SK-N-SH (cell line): ENCODE measurements around the gene MAN1A2. TPM values are rescaled to one million over a fixed set of nuclear protein-coding genes. Genes with fewer than 3 reads are reported as not detected.

Experiments
- CTCF ChIA-PET: fragments of 300-600, 350-600 bp; formaldehyde crosslinking; extraction: SDS; loops from one replicate; lab custom pipeline; 2021; lab: Yijun Ruan, JAX
- POLR2A ChIA-PET: fragments of 350-600 bp; sonication (Branson Sonifier 250); formaldehyde crosslinking; extraction: SDS; loops from one replicate; lab custom pipeline; 2020; ENCODE audit warnings: antibody characterized with exemption, inconsistent platforms; lab: Yijun Ruan, JAX
- DNase-seq: peaks from one replicate; pipeline ENCODE4 v3.0.0; 2012
- H2AFZ ChIP-seq: fragments of 200-600 bp; sonication (generic); 2 replicates; pipeline ENCODE4 v1.8.1; 2016; ENCODE audit warnings: antibody characterized with exemption, mild to moderate bottlenecking, low read depth
- H3F3A ChIP-seq: fragments of 200-600 bp; sonication (generic); replicated peaks from 2 replicates; pipeline ENCODE3; 2016; ENCODE audit warnings: antibody characterized with exemption, mild to moderate bottlenecking; ENCODE audit not compliant: insufficient read depth
- H3K27ac ChIP-seq, 2 experiments: fragments of 200-500 bp in 1 of 2; fragments of 200-600 bp in 1 of 2; sonication (Bioruptor generic) in 1 of 2; sonication (generic), shearing (Covaris generic) in 1 of 2; 2 replicates each; pipeline versions ENCODE4 v1.5.1 to v1.6.1; 2014 to 2016; ENCODE audit warnings: low read depth in 2 of 2, inconsistent platforms in 1 of 2, low read length in 1 of 2, mild to moderate bottlenecking in 1 of 2, mixed read lengths in 1 of 2
- H3K27me3 ChIP-seq: fragments of 200-600 bp; sonication (generic), shearing (Covaris generic); 2 replicates; pipeline ENCODE4 v1.6.1; 2016; ENCODE audit warnings: mixed run types; ENCODE audit not compliant: insufficient read depth
- H3K36me3 ChIP-seq, 2 experiments: fragments of 200-500 bp in 1 of 2; fragments of 200-600 bp in 1 of 2; sonication (Bioruptor generic) in 1 of 2; sonication (generic) in 1 of 2; replicated peaks in 1 of 2; 2 replicates each; pipeline versions ENCODE3 to v1.5.1; 2014 to 2016; ENCODE audit warnings: low read length in 1 of 2, mild to moderate bottlenecking in 1 of 2; ENCODE audit not compliant: insufficient read depth in 2 of 2, control insufficient read depth in 1 of 2
- H3K4me1 ChIP-seq, 2 experiments: fragments of 200-500 bp in 1 of 2; fragments of 200-600 bp in 1 of 2; sonication (Bioruptor generic) in 1 of 2; sonication (generic), shearing (Covaris generic) in 1 of 2; 2 replicates each; pipeline versions ENCODE4 v1.5.1 to v1.6.1; 2014 to 2016; ENCODE audit warnings: low read depth in 1 of 2, low read length in 1 of 2, mixed run types in 1 of 2; ENCODE audit not compliant: insufficient read depth in 2 of 2, control insufficient read depth in 1 of 2
- H3K4me2 ChIP-seq: fragments of 200-600 bp; sonication (generic), shearing (Covaris generic); 2 replicates; pipeline ENCODE4 v1.6.1; 2017; ENCODE audit warnings: mixed run types
- H3K4me3 ChIP-seq, 2 experiments: fragments of 200-500 bp in 1 of 2; fragments of 200-600 bp in 1 of 2; sonication (Bioruptor generic) in 1 of 2; sonication (generic), shearing (Covaris generic) in 1 of 2; 2 replicates each; pipeline versions ENCODE4 v1.5.1 to v1.8.1; 2014 to 2016; ENCODE audit warnings: low read depth in 2 of 2, inconsistent platforms in 1 of 2, low read length in 1 of 2, mild to moderate bottlenecking in 1 of 2, mixed read lengths in 1 of 2, moderate library complexity in 1 of 2
- H3K79me2 ChIP-seq: fragments of 200-600 bp; sonication (generic); 2 replicates; pipeline ENCODE4 v1.8.1; 2017; ENCODE audit warnings: mild to moderate bottlenecking; ENCODE audit not compliant: insufficient read depth
- H3K9ac ChIP-seq: fragments of 200-600 bp; sonication (generic); 2 replicates; pipeline ENCODE4 v1.6.1; 2017; ENCODE audit warnings: mixed run types
- H3K9me2 ChIP-seq: fragments of 200-600 bp; sonication (generic); 2 replicates; pipeline ENCODE4 v1.6.1; 2017; ENCODE audit warnings: mixed run types
- H3K9me3 ChIP-seq: fragments of 200-600 bp; sonication (generic); 2 replicates; pipeline ENCODE4 v1.6.1; 2017; ENCODE audit warnings: mixed run types, mild to moderate bottlenecking, moderate library complexity
- H4K20me1 ChIP-seq: fragments of 200-600 bp; sonication (generic); 2 replicates; pipeline ENCODE4 v1.6.1; 2017; ENCODE audit warnings: mild to moderate bottlenecking, mixed run types; ENCODE audit not compliant: insufficient read depth
- FOSL2 ChIP-seq: IDR thresholded peaks from 2 replicates; pipeline ENCODE4 v1.4.0; 2012; ENCODE audit warnings: low read depth, mild to moderate bottlenecking, moderate library complexity, borderline replicate concordance
- GABPA ChIP-seq: IDR thresholded peaks from 2 replicates; pipeline ENCODE4 v1.4.0; 2012; ENCODE audit warnings: low read depth, mild to moderate bottlenecking
- NFIC ChIP-seq: IDR thresholded peaks from 2 replicates; pipeline ENCODE4 v1.4.0; 2012; ENCODE audit warnings: borderline replicate concordance
- POLR2AphosphoS5 ChIP-seq: IDR thresholded peaks from 2 replicates; pipeline ENCODE4 v1.6.1; 2012; ENCODE audit warnings: low read depth, low read length
- RAD21 ChIP-seq: IDR thresholded peaks from 2 replicates; pipeline ENCODE4 v1.6.1; 2012; ENCODE audit warnings: mild to moderate bottlenecking, low read length
- RFX5 ChIP-seq: IDR thresholded peaks from 2 replicates; pipeline ENCODE4 v1.6.1; 2012; ENCODE audit warnings: mild to moderate bottlenecking, improper control_type of control experiment, low read length
- RXRA ChIP-seq: IDR thresholded peaks from 2 replicates; pipeline ENCODE4 v1.4.0; 2012; ENCODE audit warnings: low read depth, mild to moderate bottlenecking, borderline replicate concordance
- SMC3 ChIP-seq: IDR thresholded peaks from 2 replicates; pipeline ENCODE4 v1.6.1; 2012; ENCODE audit warnings: low read depth, low read length, improper control_type of control experiment
- TEAD4 ChIP-seq: IDR thresholded peaks from 2 replicates; pipeline ENCODE4 v1.4.0; 2012; ENCODE audit warnings: mild to moderate bottlenecking, borderline replicate concordance; ENCODE audit not compliant: insufficient read depth
- WGBS: methylation state at CpG from one replicate; pipeline ENCODE4 v1.1.6; 2017; ENCODE audit warnings: low lambda C conversion rate; 5-methylcytosine and 5-hydroxymethylcytosine counted together
- polyA plus RNA-seq, 3 experiments: library from polyadenylated mRNA; depleted of rRNA; stranded (reverse); fragments of >200 nt; gene quantifications; 2 replicates each; pipeline ENCODE4 v1.2.3, GENCODE V29; 2012
- TF ChIP-seq, protein P1 (sequence below): fragments of 150-350 bp; IDR thresholded peaks from 2 replicates; pipeline ENCODE4 v1.6.1; 2016; ENCODE audit warnings: mild to moderate bottlenecking, low read depth, low read length
- TF ChIP-seq, protein P2 (sequence below): IDR thresholded peaks from 2 replicates; pipeline ENCODE4 v1.4.0; 2012; ENCODE audit warnings: low read depth
- TF ChIP-seq, protein P3 (sequence below): IDR thresholded peaks from 2 replicates; pipeline ENCODE4 v1.4.0; 2012; ENCODE audit warnings: low read depth, borderline replicate concordance
- TF ChIP-seq, protein P4 (sequence below): fragments of 200-600 bp; sonication (generic); IDR thresholded peaks from 2 replicates; pipeline ENCODE4 v1.6.1; 2017; ENCODE audit warnings: antibody characterized with exemption, mild to moderate bottlenecking, moderate library complexity
- TF ChIP-seq, protein P5 (sequence below): IDR thresholded peaks from 2 replicates; pipeline ENCODE4 v1.4.0; 2012; ENCODE audit warnings: low read depth, borderline replicate concordance

Gene MAN1A2
- polyA plus RNA-seq, 1 of the 3 experiments (the other 2 are of a cell fraction): 6.0 TPM

DNA sequence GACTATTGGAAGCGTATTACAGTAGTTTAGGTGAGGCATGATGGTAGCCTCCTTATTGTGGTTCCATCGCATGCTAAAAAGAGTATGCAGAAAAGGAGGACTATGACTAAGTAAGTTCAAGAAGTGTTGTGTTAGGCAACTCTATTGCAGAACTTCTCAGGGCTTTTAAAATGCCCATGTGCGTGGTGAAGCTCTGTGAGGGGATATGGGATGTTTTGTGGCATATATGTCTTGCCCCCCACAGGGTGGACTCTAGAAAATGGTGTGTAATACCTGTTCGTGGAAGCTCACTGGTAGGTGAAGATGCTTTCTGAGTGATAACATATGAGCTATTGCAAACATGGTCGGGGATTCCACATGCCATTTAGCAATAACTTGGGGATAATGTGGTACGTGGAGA lies 31.7 kb downstream of the MAN1A2 start:
- no peaks in the 10 kb centered on the region for H3K9me2 ChIP-seq
- no peaks in the 10 kb centered on the region for H3K27me3 ChIP-seq
- no peaks in the 10 kb centered on the region for H3F3A ChIP-seq
- H3K9me3 ChIP-seq: no peaks in the 10 kb centered on the region; the same call in 1 of the 2 replicates
- no peaks in the 10 kb centered on the region for H4K20me1 ChIP-seq
- no peak overlapping the region for H3K4me2 ChIP-seq
- TF ChIP-seq FOSL2 (no peak), GABPA (no peak), RFX5 (no peak), RAD21 (no peak), RXRA (no peak), TEAD4 (no peak), NFIC (no peak), POLR2AphosphoS5 (no peak), SMC3 (no peak)
- TF ChIP-seq, protein P1, sequence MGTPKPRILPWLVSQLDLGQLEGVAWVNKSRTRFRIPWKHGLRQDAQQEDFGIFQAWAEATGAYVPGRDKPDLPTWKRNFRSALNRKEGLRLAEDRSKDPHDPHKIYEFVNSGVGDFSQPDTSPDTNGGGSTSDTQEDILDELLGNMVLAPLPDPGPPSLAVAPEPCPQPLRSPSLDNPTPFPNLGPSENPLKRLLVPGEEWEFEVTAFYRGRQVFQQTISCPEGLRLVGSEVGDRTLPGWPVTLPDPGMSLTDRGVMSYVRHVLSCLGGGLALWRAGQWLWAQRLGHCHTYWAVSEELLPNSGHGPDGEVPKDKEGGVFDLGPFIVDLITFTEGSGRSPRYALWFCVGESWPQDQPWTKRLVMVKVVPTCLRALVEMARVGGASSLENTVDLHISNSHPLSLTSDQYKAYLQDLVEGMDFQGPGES: no peak
- TF ChIP-seq, protein P2, sequence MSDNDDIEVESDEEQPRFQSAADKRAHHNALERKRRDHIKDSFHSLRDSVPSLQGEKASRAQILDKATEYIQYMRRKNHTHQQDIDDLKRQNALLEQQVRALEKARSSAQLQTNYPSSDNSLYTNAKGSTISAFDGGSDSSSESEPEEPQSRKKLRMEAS: no peak
- TF ChIP-seq, protein P3, sequence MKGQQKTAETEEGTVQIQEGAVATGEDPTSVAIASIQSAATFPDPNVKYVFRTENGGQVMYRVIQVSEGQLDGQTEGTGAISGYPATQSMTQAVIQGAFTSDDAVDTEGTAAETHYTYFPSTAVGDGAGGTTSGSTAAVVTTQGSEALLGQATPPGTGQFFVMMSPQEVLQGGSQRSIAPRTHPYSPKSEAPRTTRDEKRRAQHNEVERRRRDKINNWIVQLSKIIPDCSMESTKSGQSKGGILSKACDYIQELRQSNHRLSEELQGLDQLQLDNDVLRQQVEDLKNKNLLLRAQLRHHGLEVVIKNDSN: no peak
- TF ChIP-seq, protein P4, sequence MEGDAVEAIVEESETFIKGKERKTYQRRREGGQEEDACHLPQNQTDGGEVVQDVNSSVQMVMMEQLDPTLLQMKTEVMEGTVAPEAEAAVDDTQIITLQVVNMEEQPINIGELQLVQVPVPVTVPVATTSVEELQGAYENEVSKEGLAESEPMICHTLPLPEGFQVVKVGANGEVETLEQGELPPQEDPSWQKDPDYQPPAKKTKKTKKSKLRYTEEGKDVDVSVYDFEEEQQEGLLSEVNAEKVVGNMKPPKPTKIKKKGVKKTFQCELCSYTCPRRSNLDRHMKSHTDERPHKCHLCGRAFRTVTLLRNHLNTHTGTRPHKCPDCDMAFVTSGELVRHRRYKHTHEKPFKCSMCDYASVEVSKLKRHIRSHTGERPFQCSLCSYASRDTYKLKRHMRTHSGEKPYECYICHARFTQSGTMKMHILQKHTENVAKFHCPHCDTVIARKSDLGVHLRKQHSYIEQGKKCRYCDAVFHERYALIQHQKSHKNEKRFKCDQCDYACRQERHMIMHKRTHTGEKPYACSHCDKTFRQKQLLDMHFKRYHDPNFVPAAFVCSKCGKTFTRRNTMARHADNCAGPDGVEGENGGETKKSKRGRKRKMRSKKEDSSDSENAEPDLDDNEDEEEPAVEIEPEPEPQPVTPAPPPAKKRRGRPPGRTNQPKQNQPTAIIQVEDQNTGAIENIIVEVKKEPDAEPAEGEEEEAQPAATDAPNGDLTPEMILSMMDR: no peak
- TF ChIP-seq, protein P5, sequence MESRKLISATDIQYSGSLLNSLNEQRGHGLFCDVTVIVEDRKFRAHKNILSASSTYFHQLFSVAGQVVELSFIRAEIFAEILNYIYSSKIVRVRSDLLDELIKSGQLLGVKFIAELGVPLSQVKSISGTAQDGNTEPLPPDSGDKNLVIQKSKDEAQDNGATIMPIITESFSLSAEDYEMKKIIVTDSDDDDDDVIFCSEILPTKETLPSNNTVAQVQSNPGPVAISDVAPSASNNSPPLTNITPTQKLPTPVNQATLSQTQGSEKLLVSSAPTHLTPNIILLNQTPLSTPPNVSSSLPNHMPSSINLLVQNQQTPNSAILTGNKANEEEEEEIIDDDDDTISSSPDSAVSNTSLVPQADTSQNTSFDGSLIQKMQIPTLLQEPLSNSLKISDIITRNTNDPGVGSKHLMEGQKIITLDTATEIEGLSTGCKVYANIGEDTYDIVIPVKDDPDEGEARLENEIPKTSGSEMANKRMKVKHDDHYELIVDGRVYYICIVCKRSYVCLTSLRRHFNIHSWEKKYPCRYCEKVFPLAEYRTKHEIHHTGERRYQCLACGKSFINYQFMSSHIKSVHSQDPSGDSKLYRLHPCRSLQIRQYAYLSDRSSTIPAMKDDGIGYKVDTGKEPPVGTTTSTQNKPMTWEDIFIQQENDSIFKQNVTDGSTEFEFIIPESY: no peak
- H3K36me3 ChIP-seq: peaks cover 14 to 18% of the 10 kb centered on the region in 2 experiments
- no peaks in the 10 kb centered on the region for H3K4me1 ChIP-seq
- 70% methylated on average over 6 of the region's 6 CpGs for WGBS
- no peak for DNase-seq
- no peak overlapping the region for H3K9ac ChIP-seq
- H2AFZ ChIP-seq: no peak overlapping the region
- H3K4me3 ChIP-seq: no peak overlapping the region
- no peak overlapping the region for H3K27ac ChIP-seq
- H3K79me2 ChIP-seq: peaks cover 54% of the 10 kb centered on the region
- CTCF ChIA-PET: interaction anchor here (1.1 to 1.3 kb wide), 2 partner anchors 29 to 270 kb away, joined by 3 read pairs; no protein-coding TSS in a partner anchor
- POLR2A ChIA-PET: interaction anchor here (0.6 kb wide), 1 partner anchor 25 kb away, joined by 4 read pairs; no protein-coding TSS in a partner anchor
